NCI-H2081 treated with DMSO at 0.1 percent for 48 hours (cell line): Measurements from ENCODE around the gene MAST4.

Experiments used
- DNase-seq: peaks from one replicate; lab custom pipeline; 2025; lab: John Stamatoyannopoulos, UW

Gene MAST4

GRCh38 chr5:66603881-66604280, 7.7 kb downstream of the MAST4 start:
- DNase-seq: no peak

GRCh38 chr5:66606713-66607112, 10.5 kb downstream of the MAST4 start:
- DNase-seq: no peak

GRCh38 chr5:66608501-66608900, 12.3 kb downstream of the MAST4 start:
- no peak for DNase-seq

GRCh38 chr5:66609615-66610014, 13.4 kb downstream of the MAST4 start:
- DNase-seq: no peak

GRCh38 chr5:66612226-66612625, 16.0 kb downstream of the MAST4 start:
- DNase-seq: no peak

GRCh38 chr5:66615136-66615535, 18.9 kb downstream of the MAST4 start:
- no peak for DNase-seq

GRCh38 chr5:66615894-66616293, 19.7 kb downstream of the MAST4 start:
- no peak for DNase-seq

- DNase-seq: no peak
Measured at GRCh38 chr5:66616520-66617225, 20.5 kb downstream of the MAST4 start.

GRCh38 chr5:66617226-66617861, 21.2 kb downstream of the MAST4 start:
- DNase-seq: no peak

GRCh38 chr5:66617991-66618768, 22.0 kb downstream of the MAST4 start:
- no peak for DNase-seq

- no peak for DNase-seq
Measured at GRCh38 chr5:66620711-66621110, 24.5 kb downstream of the MAST4 start.

- DNase-seq: no peak
Measured at GRCh38 chr5:66621146-66621545, 25.0 kb downstream of the MAST4 start.

GRCh38 chr5:66621736-66622135, 25.5 kb downstream of the MAST4 start:
- DNase-seq: no peak

- DNase-seq: no peak
Measured at GRCh38 chr5:66628561-66628960, 32.4 kb downstream of the MAST4 start.

- DNase-seq: no peak
Measured at GRCh38 chr5:66629446-66629845, 33.3 kb downstream of the MAST4 start.

- no peak for DNase-seq
Measured at GRCh38 chr5:66633754-66634153, 37.6 kb downstream of the MAST4 start.

- DNase-seq: no peak
Measured at GRCh38 chr5:66634601-66635000, 38.4 kb downstream of the MAST4 start.

- DNase-seq: no peak
Measured at GRCh38 chr5:66637994-66638393, 41.8 kb downstream of the MAST4 start.

GRCh38 chr5:66639037-66639436, 42.8 kb downstream of the MAST4 start:
- DNase-seq: no peak

GRCh38 chr5:66642538-66642937, 46.3 kb downstream of the MAST4 start:
- DNase-seq: peak; percentile 68

- no peak for DNase-seq
Measured at GRCh38 chr5:66643387-66643786, 47.2 kb downstream of the MAST4 start.

- DNase-seq: no peak
Measured at GRCh38 chr5:66644111-66644510, 47.9 kb downstream of the MAST4 start.

GRCh38 chr5:66645039-66645438, 48.8 kb downstream of the MAST4 start:
- DNase-seq: no peak
